GM23248 (cell line): Measurements from ENCODE around the gene MATN3.

ENCODE experiments used
- EZH2 ChIP-seq: fragments of 200-600 bp; sonication (generic); IDR thresholded peaks from 2 replicates; pipeline ENCODE4 v1.6.1; 2018; ENCODE audit warnings: antibody characterized with exemption, mild to moderate bottlenecking; ENCODE audit not compliant: insufficient read depth, poor library complexity, severe bottlenecking
- EZH2phosphoT487 ChIP-seq: fragments of 200-600 bp; sonication (generic); IDR thresholded peaks from 2 replicates; pipeline ENCODE4 v1.6.1; 2018; ENCODE audit warnings: antibody characterized with exemption, moderate library complexity, mild to moderate bottlenecking, low read depth; ENCODE audit not compliant: insufficient read depth

DNA sequence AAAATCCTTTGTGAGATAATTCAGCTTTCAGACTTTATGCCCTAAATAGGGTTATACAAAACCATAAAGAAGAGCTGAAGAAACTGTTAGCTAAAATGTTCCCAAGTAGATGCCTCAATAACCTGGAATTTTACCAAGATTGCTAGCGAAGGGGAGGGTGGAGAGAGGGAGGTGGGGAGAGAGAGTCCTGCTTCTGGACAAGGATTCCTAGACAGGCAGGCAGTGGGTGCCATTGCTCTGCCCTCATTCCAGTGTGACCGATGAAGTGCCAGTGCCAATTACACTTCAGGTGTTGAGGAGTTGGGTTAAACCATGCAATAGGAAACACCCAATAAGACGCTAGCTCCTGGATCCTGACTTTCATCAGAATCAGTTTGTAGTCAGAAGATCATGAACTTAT is 20.9 kb upstream of the MATN3 start:
- TF ChIP-seq EZH2phosphoT487 (no peak), EZH2 (no peak)
